HEK293T (cell line): ENCODE measurements around the gene GNAQ.

Experiments used
- ARNT ChIP-seq: fragments of 450-650 bp; IDR thresholded peaks from 2 replicates; pipeline ENCODE4 v1.6.1; 2017; ENCODE audit warnings: mild to moderate bottlenecking
- ELF4 ChIP-seq: fragments of 450-650 bp; IDR thresholded peaks from 2 replicates; pipeline ENCODE4 v1.6.1; 2017; ENCODE audit warnings: antibody characterized with exemption
- FOXK2 ChIP-seq: fragments of 450-650 bp; IDR thresholded peaks from 2 replicates; pipeline ENCODE4 v1.6.1; 2016; ENCODE audit warnings: mild to moderate bottlenecking
- FOXM1 ChIP-seq: fragments of 450-650 bp; IDR thresholded peaks from 2 replicates; pipeline ENCODE4 v1.6.1; 2017; ENCODE audit warnings: mild to moderate bottlenecking, borderline replicate concordance
- HDGF ChIP-seq: fragments of 450-650 bp; IDR thresholded peaks from 2 replicates; pipeline ENCODE4 v1.6.1; 2017; ENCODE audit warnings: antibody characterized with exemption, borderline replicate concordance
- L3MBTL2 ChIP-seq: fragments of 450-650 bp; conservative IDR thresholded peaks from 2 replicates; pipeline ENCODE4 v1.6.1; 2016; ENCODE audit warnings: mild to moderate bottlenecking
- NFRKB ChIP-seq: fragments of 450-650 bp; IDR thresholded peaks from 2 replicates; pipeline ENCODE4 v1.6.1; 2016; ENCODE audit warnings: mild to moderate bottlenecking, moderate library complexity
- SUZ12 ChIP-seq: fragments of 450-650 bp; IDR thresholded peaks from 2 replicates; pipeline ENCODE4 v1.6.1; 2016; ENCODE audit warnings: mild to moderate bottlenecking
- TARDBP ChIP-seq: fragments of 450-650 bp; IDR thresholded peaks from 2 replicates; pipeline ENCODE4 v1.6.1; 2016
- ZNF384 ChIP-seq: fragments of 450-650 bp; IDR thresholded peaks from 2 replicates; pipeline ENCODE4 v1.6.1; 2016
- TF ChIP-seq, protein P1 (sequence below): fragments of 450-650 bp; IDR thresholded peaks from 2 replicates; pipeline ENCODE4 v1.6.1; 2016

DNA sequence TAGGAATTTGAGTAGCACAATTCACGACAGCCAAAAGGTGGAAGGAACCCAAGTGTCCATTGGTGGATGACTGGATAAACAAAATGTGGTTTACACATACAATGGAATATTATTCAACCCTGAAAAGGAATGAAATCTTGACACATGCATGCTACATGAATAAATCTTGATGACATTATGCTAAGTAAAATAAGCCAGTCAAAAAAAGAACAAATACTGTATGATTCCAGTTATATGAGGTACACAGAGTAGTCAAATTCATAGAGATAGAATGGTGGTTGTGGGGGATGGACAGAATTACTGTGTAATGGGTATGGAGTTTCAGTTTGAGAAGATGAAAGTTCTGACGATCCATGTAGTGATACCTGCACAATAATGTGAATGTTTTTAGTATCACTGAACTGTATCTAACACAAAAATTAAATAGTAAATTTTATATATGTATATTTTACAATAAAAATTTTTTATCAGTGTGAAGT is 265.8 kb downstream of the GNAQ start:
- TF ChIP-seq HDGF (no peak), L3MBTL2 (no peak), NFRKB (no peak), ZNF384 (no peak), TARDBP (no peak), FOXM1 (no peak), ELF4 (no peak), FOXK2 (no peak), SUZ12 (no peak), ARNT (no peak)
- TF ChIP-seq, protein P1, sequence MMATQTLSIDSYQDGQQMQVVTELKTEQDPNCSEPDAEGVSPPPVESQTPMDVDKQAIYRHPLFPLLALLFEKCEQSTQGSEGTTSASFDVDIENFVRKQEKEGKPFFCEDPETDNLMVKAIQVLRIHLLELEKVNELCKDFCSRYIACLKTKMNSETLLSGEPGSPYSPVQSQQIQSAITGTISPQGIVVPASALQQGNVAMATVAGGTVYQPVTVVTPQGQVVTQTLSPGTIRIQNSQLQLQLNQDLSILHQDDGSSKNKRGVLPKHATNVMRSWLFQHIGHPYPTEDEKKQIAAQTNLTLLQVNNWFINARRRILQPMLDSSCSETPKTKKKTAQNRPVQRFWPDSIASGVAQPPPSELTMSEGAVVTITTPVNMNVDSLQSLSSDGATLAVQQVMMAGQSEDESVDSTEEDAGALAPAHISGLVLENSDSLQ, result no peak
